ENCODE measurements around the gene SSMEM1.
"Not testable (repeated sequence)": the region's sequence is repeated elsewhere in the genome, so short reads cannot be mapped to it uniquely, and the experiment has no call there.

GRCh38 chr7:130248842-130249241 is 41.2 kb downstream of the SSMEM1 start:
- TF ChIP-seq CTCF, POLR2A (IDR thresholded peaks at IDR 0.05): not testable (repeated sequence)

Measured in uterus (tissue), 2 donors.